H9 (cell line): ENCODE results near the gene NAA20. TPM values are rescaled to one million over a fixed set of nuclear protein-coding genes. Genes with fewer than 3 reads are reported as not detected.

Experiments
- DNase-seq: peaks from one replicate; pipeline ENCODE4 v3.0.0-alpha.2; 2017
- H2AFZ ChIP-seq: one replicate; pipeline ENCODE4 v1.6.1; 2013; ENCODE audit warnings: mild to moderate bottlenecking, low read length, control low read depth, moderate library complexity
- H2AK5ac ChIP-seq: 2 replicates; pipeline ENCODE4 v1.6.1; 2013; ENCODE audit warnings: low read length, control low read depth, mixed read lengths; ENCODE audit not compliant: insufficient read length
- H2BK120ac ChIP-seq: one replicate; pipeline ENCODE4 v1.6.1; 2013; ENCODE audit warnings: low read depth, mild to moderate bottlenecking, low read length, control low read depth, inconsistent platforms; ENCODE audit not compliant: poor library complexity, severe bottlenecking
- H2BK12ac ChIP-seq: 2 replicates; pipeline ENCODE4 v1.6.1; 2013; ENCODE audit warnings: low read length, control low read depth, mixed read lengths, low read depth; ENCODE audit not compliant: insufficient read length
- H2BK15ac ChIP-seq: 2 replicates; pipeline ENCODE4 v1.6.1; 2013; ENCODE audit warnings: low read depth, low read length, control low read depth
- H2BK20ac ChIP-seq: one replicate; pipeline ENCODE4 v1.6.1; 2013; ENCODE audit warnings: low read depth, mild to moderate bottlenecking, low read length, control low read depth, inconsistent platforms; ENCODE audit not compliant: poor library complexity, severe bottlenecking
- H2BK5ac ChIP-seq: 2 replicates; pipeline ENCODE4 v1.6.1; 2013; ENCODE audit warnings: low read length, control low read depth, mixed read lengths; ENCODE audit not compliant: insufficient read length
- H3K14ac ChIP-seq: 2 replicates; pipeline ENCODE4 v1.6.1; 2013; ENCODE audit warnings: low read length, control low read depth; ENCODE audit not compliant: insufficient read depth
- H3K18ac ChIP-seq: 2 replicates; pipeline ENCODE4 v1.6.1; 2013; ENCODE audit warnings: low read depth, mild to moderate bottlenecking, mixed read lengths, low read length, control low read depth; ENCODE audit not compliant: insufficient read length
- H3K23ac ChIP-seq: 2 replicates; pipeline ENCODE4 v1.6.1; 2013; ENCODE audit warnings: low read length, control low read depth, mixed read lengths, low read depth; ENCODE audit not compliant: insufficient read length
- H3K23me2 ChIP-seq: 2 replicates; pipeline ENCODE4 v1.6.1; 2013; ENCODE audit warnings: low read depth, mild to moderate bottlenecking, mixed read lengths, low read length, control low read depth; ENCODE audit not compliant: insufficient read length, poor library complexity, severe bottlenecking
- H3K27ac ChIP-seq: 2 replicates; pipeline ENCODE4 v1.5.1; 2013; ENCODE audit warnings: low read length, control low read depth, mixed read lengths, low read depth; ENCODE audit not compliant: insufficient read length
- H3K27me3 ChIP-seq: 2 replicates; pipeline ENCODE4 v1.6.1; 2013; ENCODE audit warnings: low read length, control low read depth, inconsistent platforms; ENCODE audit not compliant: insufficient read depth
- H3K4ac ChIP-seq: 2 replicates; pipeline ENCODE4 v1.6.1; 2013; ENCODE audit warnings: low read depth, mild to moderate bottlenecking, control low read depth, inconsistent platforms, low read length, moderate library complexity
- H3K4me1 ChIP-seq: 2 replicates; pipeline ENCODE4 v1.6.1; 2013; ENCODE audit warnings: low read length, control low read depth, inconsistent platforms; ENCODE audit not compliant: insufficient read depth
- H3K4me2 ChIP-seq: 2 replicates; pipeline ENCODE4 v1.6.1; 2013; ENCODE audit warnings: low read length, control low read depth, mixed read lengths; ENCODE audit not compliant: insufficient read length, insufficient read depth
- H3K56ac ChIP-seq: 2 replicates; pipeline ENCODE4 v1.6.1; 2013; ENCODE audit warnings: low read depth, mild to moderate bottlenecking, mixed read lengths, low read length, control low read depth; ENCODE audit not compliant: insufficient read length
- H3K79me1 ChIP-seq: 2 replicates; pipeline ENCODE4 v1.6.1; 2013; ENCODE audit warnings: low read depth, mild to moderate bottlenecking, moderate library complexity, low read length, control low read depth, inconsistent platforms; ENCODE audit not compliant: insufficient read depth, poor library complexity, severe bottlenecking
- H3K79me2 ChIP-seq: 2 replicates; pipeline ENCODE4 v1.6.1; 2013; ENCODE audit warnings: low read length, control low read depth, inconsistent platforms; ENCODE audit not compliant: insufficient read depth
- H3K9ac ChIP-seq: 2 replicates; pipeline ENCODE4 v1.6.1; 2013; ENCODE audit warnings: low read length, control low read depth, mixed read lengths; ENCODE audit not compliant: insufficient read length; ENCODE audit errors: extremely low read depth
- H3K9me3 ChIP-seq: one replicate; pipeline ENCODE4 v1.6.1; 2013; ENCODE audit warnings: low read depth, low read length, inconsistent platforms; ENCODE audit not compliant: control insufficient read depth
- H3T11ph ChIP-seq: one replicate; pipeline ENCODE4 v1.6.1; 2013; ENCODE audit warnings: mild to moderate bottlenecking, low read length, control low read depth, inconsistent platforms
- H4K20me1 ChIP-seq: one replicate; pipeline ENCODE4 v1.6.1; 2013; ENCODE audit not compliant: control insufficient read depth, insufficient read length, insufficient read depth
- H4K5ac ChIP-seq: 2 replicates; pipeline ENCODE4 v1.6.1; 2013; ENCODE audit warnings: low read depth, mild to moderate bottlenecking, mixed read lengths, low read length, control low read depth; ENCODE audit not compliant: insufficient read length
- H4K8ac ChIP-seq: replicated peaks from 2 replicates; pipeline ENCODE4 v1.6.1; 2013; ENCODE audit warnings: low read length, control low read depth, mixed read lengths, low read depth; ENCODE audit not compliant: insufficient read length
- H4K91ac ChIP-seq: 2 replicates; pipeline ENCODE4 v1.6.1; 2013; ENCODE audit warnings: low read depth, mild to moderate bottlenecking, moderate library complexity, mixed read lengths, low read length, control low read depth; ENCODE audit not compliant: insufficient read length
- H3K27ac Mint-ChIP-seq, 3 experiments: 2 replicates in 2 of 3; 3 replicates in 1 of 3; pipeline ENCODE4 v1.8.0; 2020 to 2021; ENCODE audit warnings: mixed read lengths in 3 of 3, mild to moderate bottlenecking in 1 of 3, moderate library complexity in 1 of 3
- H3K27me3 Mint-ChIP-seq: 2 replicates; pipeline ENCODE4 v1.8.0; 2021; ENCODE audit warnings: low read depth, mild to moderate bottlenecking, moderate library complexity, mixed read lengths
- H3K36me3 Mint-ChIP-seq, 3 experiments: 2 replicates in 2 of 3; 3 replicates in 1 of 3; pipeline ENCODE4 v1.8.0; 2020 to 2021; ENCODE audit warnings: low read depth in 3 of 3, mixed read lengths in 3 of 3; ENCODE audit not compliant: insufficient read depth in 1 of 3
- H3K4me1 Mint-ChIP-seq, 2 experiments: 2 replicates each; pipeline ENCODE4 v1.8.0; 2020; ENCODE audit warnings: mixed read lengths in 2 of 2
- H3K4me3 Mint-ChIP-seq, 2 experiments: 2 replicates in 1 of 2; 3 replicates in 1 of 2; pipeline ENCODE4 v1.8.0; 2020 to 2021; ENCODE audit warnings: mild to moderate bottlenecking in 2 of 2, mixed read lengths in 2 of 2, moderate library complexity in 1 of 2
- H3K9me3 Mint-ChIP-seq, 2 experiments: 2 replicates in 1 of 2; 3 replicates in 1 of 2; pipeline ENCODE4 v1.8.0; 2020; ENCODE audit warnings: mild to moderate bottlenecking in 2 of 2, mixed read lengths in 2 of 2, moderate library complexity in 1 of 2
- CTCF ChIP-seq: fragments of 200-600 bp; sonication (generic); conservative IDR thresholded peaks from 3 replicates; pipeline ENCODE4 v1.8.0; 2021; ENCODE audit warnings: antibody characterized with exemption, mild to moderate bottlenecking
- WGBS: extraction: QIAGEN DNeasy Blood & Tissue Kit; methylation state at CpG from one replicate; pipeline ENCODE4 v1.1.7; 2013; ENCODE audit warnings: missing lambda C conversion rate, low lambda C conversion rate, mixed read lengths; ENCODE audit not compliant: insufficient read length; ENCODE audit errors: extremely low coverage; 5-methylcytosine and 5-hydroxymethylcytosine counted together
- total RNA-seq: library from RNA; stranded (reverse); gene quantifications from 2 replicates; pipeline ENCODE4 v1.2.1, GENCODE V29; 2021

Gene NAA20
- total RNA-seq, 1 experiment from 2014 or later, result 48.1 TPM

- H3K4me1 ChIP-seq, result peaks cover 4% of the 10 kb centered on the region; the same call in 1 of the 2 replicates
- H2BK5ac ChIP-seq, result no peak overlapping the region
- H3K23ac ChIP-seq, result no peak overlapping the region
- H3K4ac ChIP-seq, result no peak overlapping the region
- H3K36me3 Mint-ChIP-seq, result no peaks in the 10 kb centered on the region
- no peak overlapping the region for H3T11ph ChIP-seq
- H3K79me1 ChIP-seq, result no peaks in the 10 kb centered on the region
- no CpG with 5 or more reads among the region's 2 CpGs for WGBS
- no peaks in the 10 kb centered on the region for H3K9me3 ChIP-seq
- H3K79me2 ChIP-seq, result no peaks in the 10 kb centered on the region
- no peak for TF ChIP-seq CTCF
- no peak overlapping the region for H2BK20ac ChIP-seq
- H2BK15ac ChIP-seq, result no peak overlapping the region; the same call in 1 of the 2 replicates
- H4K91ac ChIP-seq, result no peak overlapping the region
- H3K14ac ChIP-seq, result no peak overlapping the region
- H4K20me1 ChIP-seq, result no peaks in the 10 kb centered on the region
- no peak overlapping the region for H3K27ac ChIP-seq
- H3K23me2 ChIP-seq, result no peaks in the 10 kb centered on the region
- H4K8ac ChIP-seq, result no peak overlapping the region
- H3K27me3 Mint-ChIP-seq, result no peaks in the 10 kb centered on the region
- no peak for DNase-seq
- no peak overlapping the region for H3K4me3 Mint-ChIP-seq
- H3K27me3 ChIP-seq, result no peaks in the 10 kb centered on the region
- H3K9ac ChIP-seq, result no peak overlapping the region
- H3K4me2 ChIP-seq, result no peak overlapping the region
- no peak overlapping the region for H3K56ac ChIP-seq
- H4K5ac ChIP-seq, result no peak overlapping the region
- peaks cover 14 to 19% of the 10 kb centered on the region in 2 experiments for H3K4me1 Mint-ChIP-seq
- no peak overlapping the region for H3K27ac Mint-ChIP-seq
- H2BK12ac ChIP-seq, result no peak overlapping the region
- no peak overlapping the region for H3K18ac ChIP-seq
- no peaks in the 10 kb centered on the region for H3K9me3 Mint-ChIP-seq
- no peak overlapping the region for H2AK5ac ChIP-seq
- no peak overlapping the region for H2AFZ ChIP-seq
- no peak overlapping the region for H2BK120ac ChIP-seq
These were observed 25.3 kb upstream of the NAA20 start for GRCh38 chr20:19991854-19992253.
